GM21576 (cell line): Measurements from ENCODE around the gene EIF2B2.

Experiments used
- ATAC-seq: cut with Tn5 transposase; IDR thresholded peaks from one replicate; pipeline ENCODE4 v1.9.1; 2021; ENCODE audit warnings: mild to moderate bottlenecking, moderate library complexity; ENCODE audit not compliant: unreplicated experiment

The EIF2B2 gene

GRCh38 chr14:74973905-74974363 is 28.8 kb upstream of the EIF2B2 start:
- no peak for ATAC-seq

GRCh38 chr14:74974364-74975058 is 28.2 kb upstream of the EIF2B2 start:
- ATAC-seq: no peak

- ATAC-seq: no peak
Measured at GRCh38 chr14:74975059-74975810, 27.5 kb upstream of the EIF2B2 start.

- no peak for ATAC-seq
Measured at GRCh38 chr14:74976264-74977113, 26.2 kb upstream of the EIF2B2 start.

- no peak for ATAC-seq
Measured at GRCh38 chr14:74977164-74977900, 25.4 kb upstream of the EIF2B2 start.

- no peak for ATAC-seq
Measured at GRCh38 chr14:74977901-74978385, 24.8 kb upstream of the EIF2B2 start.

- ATAC-seq: no peak
Measured at GRCh38 chr14:74978416-74978947, 24.2 kb upstream of the EIF2B2 start.

- ATAC-seq: no peak
Measured at GRCh38 chr14:74979029-74979428, 23.7 kb upstream of the EIF2B2 start.

- ATAC-seq: no peak
Measured at GRCh38 chr14:74979442-74980397, 23.0 kb upstream of the EIF2B2 start.

- ATAC-seq: no peak
Measured at GRCh38 chr14:74980398-74980730, 22.4 kb upstream of the EIF2B2 start.

GRCh38 chr14:74980731-74981461 is 21.8 kb upstream of the EIF2B2 start:
- ATAC-seq: no peak

- no peak for ATAC-seq
Measured at GRCh38 chr14:74981462-74981782, 21.3 kb upstream of the EIF2B2 start.

- ATAC-seq: no peak
Measured at GRCh38 chr14:74981833-74982232, 20.9 kb upstream of the EIF2B2 start.

GRCh38 chr14:74982661-74983060 is 20.1 kb upstream of the EIF2B2 start:
- ATAC-seq: no peak

- no peak for ATAC-seq
Measured at GRCh38 chr14:74983343-74983742, 19.4 kb upstream of the EIF2B2 start.

- no peak for ATAC-seq
Measured at GRCh38 chr14:74984236-74985027, 18.3 kb upstream of the EIF2B2 start.

GRCh38 chr14:74985028-74985310 is 17.8 kb upstream of the EIF2B2 start:
- no peak for ATAC-seq

GRCh38 chr14:74985806-74986205 is 16.9 kb upstream of the EIF2B2 start:
- ATAC-seq: no peak
